HG02973 (cell line): ENCODE results near the gene FHIT.
A peak's percentile ranks its signal among the peaks of the same experiment; 100 is the strongest.
"Not testable (repeated sequence)": the region's sequence is repeated elsewhere in the genome, so short reads cannot be mapped to it uniquely, and the experiment has no call there.

Experiments
- ATAC-seq: cut with Tn5 transposase; IDR thresholded peaks from one replicate; pipeline ENCODE4 v1.9.1; 2021; ENCODE audit warnings: moderate library complexity; ENCODE audit not compliant: unreplicated experiment

Gene FHIT

GRCh38 chr3:60737633-60738399 lies 513.4 kb downstream of the FHIT start:
- ATAC-seq = no peak

GRCh38 chr3:60730371-60730770 lies 520.9 kb downstream of the FHIT start:
- no peak for ATAC-seq

- ATAC-seq = no peak
Observed at GRCh38 chr3:60729056-60729455, 522.2 kb downstream of the FHIT start.

GRCh38 chr3:60728006-60728405 lies 523.2 kb downstream of the FHIT start:
- ATAC-seq = no peak

GRCh38 chr3:60720736-60721135 lies 530.5 kb downstream of the FHIT start:
- no peak for ATAC-seq

GRCh38 chr3:60716573-60716972 lies 534.7 kb downstream of the FHIT start:
- ATAC-seq = no peak

GRCh38 chr3:60708191-60708975 lies 542.9 kb downstream of the FHIT start:
- no peak for ATAC-seq

GRCh38 chr3:60707452-60708020 lies 543.7 kb downstream of the FHIT start:
- ATAC-seq = no peak

GRCh38 chr3:60703956-60704736 lies 547.1 kb downstream of the FHIT start:
- ATAC-seq = no peak

GRCh38 chr3:60703008-60703407 lies 548.2 kb downstream of the FHIT start:
- ATAC-seq = no peak

GRCh38 chr3:60698117-60698516 lies 553.1 kb downstream of the FHIT start:
- no peak for ATAC-seq

- no peak for ATAC-seq
Observed at GRCh38 chr3:60697132-60697531, 554.1 kb downstream of the FHIT start.

GRCh38 chr3:60696428-60697125 lies 554.7 kb downstream of the FHIT start:
- no peak for ATAC-seq

- ATAC-seq = no peak
Observed at GRCh38 chr3:60675424-60675823, 575.8 kb downstream of the FHIT start.

- ATAC-seq = no peak
Observed at GRCh38 chr3:60674870-60675269, 576.4 kb downstream of the FHIT start.

GRCh38 chr3:60673123-60673522 lies 578.1 kb downstream of the FHIT start:
- ATAC-seq = no peak

- not testable (repeated sequence) for ATAC-seq
Observed at GRCh38 chr3:60672337-60672736, 578.9 kb downstream of the FHIT start.

GRCh38 chr3:60669636-60670035 lies 581.6 kb downstream of the FHIT start:
- no peak for ATAC-seq

- no peak for ATAC-seq
Observed at GRCh38 chr3:60660026-60660425, 591.2 kb downstream of the FHIT start.

- ATAC-seq = no peak
Observed at GRCh38 chr3:60659098-60659497, 592.2 kb downstream of the FHIT start.

- peak; percentile 95 for ATAC-seq
Observed at GRCh38 chr3:60657972-60658371, 593.3 kb downstream of the FHIT start.
